ENCODE results near the gene POGK. TPM values are rescaled to one million over a fixed set of nuclear protein-coding genes. Genes with fewer than 3 reads are reported as not detected.

The POGK gene
- total RNA-seq, 1 donor from 2014 or later, result 42.2 TPM

DNA sequence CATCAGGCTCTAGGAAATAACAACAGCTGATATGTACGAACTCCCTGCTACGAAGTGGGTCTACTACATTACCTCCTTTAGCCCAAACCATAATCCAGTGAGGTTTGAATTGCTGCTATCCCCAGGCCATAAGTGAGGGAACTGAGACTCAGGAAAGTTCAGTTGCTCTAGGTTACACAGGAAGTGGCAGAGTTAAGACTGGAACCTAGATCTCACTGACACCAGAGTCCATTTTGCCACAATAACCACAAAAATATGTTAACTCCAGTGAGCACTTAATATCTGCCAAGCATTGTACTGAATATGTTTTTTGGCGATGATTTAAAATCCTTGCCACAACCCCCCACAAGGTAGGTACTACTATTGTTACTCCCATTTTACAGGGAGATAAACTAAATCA is 45.7 kb downstream of the POGK start:
- H3K9me3 Mint-ChIP-seq (ENCODE audit: unreplicated experiment), result no peaks in the 10 kb centered on the region
- H3K36me3 Mint-ChIP-seq (ENCODE audit: low read depth, unreplicated experiment), result no peaks in the 10 kb centered on the region
- H3K4me3 Mint-ChIP-seq (ENCODE audit: unreplicated experiment), result no peak overlapping the region
- peaks cover 3% of the 10 kb centered on the region for H3K27me3 Mint-ChIP-seq (ENCODE audit: unreplicated experiment)
- H3K4me1 Mint-ChIP-seq (ENCODE audit: unreplicated experiment), result peaks cover 5% of the 10 kb centered on the region
- TF ChIP-seq, protein P1, sequence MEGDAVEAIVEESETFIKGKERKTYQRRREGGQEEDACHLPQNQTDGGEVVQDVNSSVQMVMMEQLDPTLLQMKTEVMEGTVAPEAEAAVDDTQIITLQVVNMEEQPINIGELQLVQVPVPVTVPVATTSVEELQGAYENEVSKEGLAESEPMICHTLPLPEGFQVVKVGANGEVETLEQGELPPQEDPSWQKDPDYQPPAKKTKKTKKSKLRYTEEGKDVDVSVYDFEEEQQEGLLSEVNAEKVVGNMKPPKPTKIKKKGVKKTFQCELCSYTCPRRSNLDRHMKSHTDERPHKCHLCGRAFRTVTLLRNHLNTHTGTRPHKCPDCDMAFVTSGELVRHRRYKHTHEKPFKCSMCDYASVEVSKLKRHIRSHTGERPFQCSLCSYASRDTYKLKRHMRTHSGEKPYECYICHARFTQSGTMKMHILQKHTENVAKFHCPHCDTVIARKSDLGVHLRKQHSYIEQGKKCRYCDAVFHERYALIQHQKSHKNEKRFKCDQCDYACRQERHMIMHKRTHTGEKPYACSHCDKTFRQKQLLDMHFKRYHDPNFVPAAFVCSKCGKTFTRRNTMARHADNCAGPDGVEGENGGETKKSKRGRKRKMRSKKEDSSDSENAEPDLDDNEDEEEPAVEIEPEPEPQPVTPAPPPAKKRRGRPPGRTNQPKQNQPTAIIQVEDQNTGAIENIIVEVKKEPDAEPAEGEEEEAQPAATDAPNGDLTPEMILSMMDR (IDR thresholded peaks at IDR 0.05; ENCODE audit: unreplicated experiment), result no peak
- no peak overlapping the region for H3K27ac Mint-ChIP-seq (ENCODE audit: unreplicated experiment)
- DNase-seq (ENCODE audit: low spot score), result no peak

DNA sequence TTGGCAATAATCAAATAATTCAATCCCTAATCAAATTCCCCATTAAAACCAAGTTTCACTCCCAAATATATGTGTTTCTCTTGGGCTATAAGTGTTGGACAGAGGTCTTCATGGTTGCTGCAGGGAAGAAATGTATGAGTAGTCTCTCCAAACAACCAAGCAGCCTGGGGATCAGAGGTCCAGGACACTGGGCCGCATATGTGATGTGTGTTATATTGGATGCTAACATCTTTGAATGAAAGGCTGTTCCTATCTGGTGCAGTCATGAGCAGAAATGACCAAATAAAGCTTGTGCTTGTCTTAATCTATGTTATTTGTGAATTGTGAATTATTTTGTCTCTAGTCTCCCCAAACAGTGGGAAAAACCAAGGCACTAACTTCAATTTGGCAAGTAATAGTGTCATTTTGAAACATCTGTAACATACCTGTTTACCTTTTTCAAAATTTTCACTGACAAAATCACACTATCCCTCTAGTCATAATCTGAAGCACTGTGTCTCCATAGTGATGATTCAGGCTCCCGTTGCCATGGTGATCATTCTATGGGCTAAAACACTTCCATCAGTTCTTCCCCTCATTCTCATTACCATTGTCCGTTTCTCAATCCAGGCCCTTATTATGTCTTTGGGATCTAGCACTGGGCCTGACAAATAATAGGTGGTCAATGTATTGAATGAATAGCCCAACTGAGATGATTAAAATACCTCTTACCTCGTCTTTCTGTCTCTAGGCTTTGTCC is 49.3 kb downstream of the POGK start:
- peaks cover 3% of the 10 kb centered on the region for H3K27me3 Mint-ChIP-seq (ENCODE audit: unreplicated experiment)

DNA sequence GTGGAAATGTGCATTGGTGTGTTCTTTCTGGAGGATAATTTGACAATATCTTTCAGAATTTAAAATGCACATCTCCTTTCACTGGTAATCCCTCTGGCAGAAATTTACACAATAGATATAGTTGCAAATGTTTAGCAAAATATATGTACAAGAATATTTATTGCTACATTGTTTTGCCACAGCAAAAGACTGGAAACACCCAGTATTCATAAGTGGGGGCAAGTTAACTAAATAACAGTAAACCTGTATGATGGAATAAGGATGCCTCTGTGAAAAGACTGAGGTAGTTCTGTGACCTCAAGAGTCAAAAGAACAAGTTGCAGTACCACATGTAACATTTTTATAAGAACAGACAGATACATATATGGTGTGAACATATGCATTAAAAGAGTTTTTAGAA is 50.5 kb downstream of the POGK start:
- TF ChIP-seq, protein P1 (IDR thresholded peaks at IDR 0.05; ENCODE audit: unreplicated experiment), result no peak
- Mint-ChIP-seq H3K36me3 (ENCODE audit: low read depth, unreplicated experiment) (no peaks in the 10 kb centered on the region), H3K27me3 (ENCODE audit: unreplicated experiment) (no peaks in the 10 kb centered on the region), H3K4me3 (ENCODE audit: unreplicated experiment) (no peak overlapping the region), H3K9me3 (ENCODE audit: unreplicated experiment) (no peaks in the 10 kb centered on the region), H3K4me1 (ENCODE audit: unreplicated experiment) (peaks cover 2% of the 10 kb centered on the region), H3K27ac (ENCODE audit: unreplicated experiment) (no peak overlapping the region)
- DNase-seq (ENCODE audit: low spot score), result no peak

More for the DNA sequence above, 49.3 kb downstream of the POGK start:
- TF ChIP-seq, protein P1 (IDR thresholded peaks at IDR 0.05; ENCODE audit: unreplicated experiment), result no peak
- Mint-ChIP-seq H3K36me3 (ENCODE audit: low read depth, unreplicated experiment) (no peaks in the 10 kb centered on the region), H3K4me3 (ENCODE audit: unreplicated experiment) (no peak overlapping the region), H3K9me3 (ENCODE audit: unreplicated experiment) (no peaks in the 10 kb centered on the region), H3K27ac (ENCODE audit: unreplicated experiment) (no peak overlapping the region), H3K4me1 (ENCODE audit: unreplicated experiment) (peaks cover 5% of the 10 kb centered on the region)
- DNase-seq (ENCODE audit: low spot score), result no peak

DNA sequence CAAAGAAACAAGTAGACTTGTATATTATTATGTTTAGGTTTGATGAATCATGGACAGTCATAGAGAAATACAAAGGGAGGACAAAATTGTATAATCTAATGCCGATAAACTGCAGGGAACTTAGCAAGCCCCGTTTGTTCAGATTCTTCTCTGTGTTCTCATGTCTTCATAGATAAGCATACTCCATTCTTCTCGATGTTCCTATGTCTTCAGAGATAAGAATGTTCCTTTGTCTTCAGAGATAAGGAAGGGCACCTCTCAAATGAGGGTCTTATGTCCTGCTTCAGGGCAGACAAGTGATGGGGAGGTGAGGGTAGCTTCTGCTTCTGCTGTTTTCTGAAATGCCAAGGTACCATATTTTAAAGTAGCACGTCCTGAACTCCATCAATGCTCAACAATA is 56.5 kb downstream of the POGK start:
- H3K9me3 Mint-ChIP-seq (ENCODE audit: unreplicated experiment), result no peaks in the 10 kb centered on the region
- H3K36me3 Mint-ChIP-seq (ENCODE audit: low read depth, unreplicated experiment), result peaks cover 4% of the 10 kb centered on the region
- TF ChIP-seq, protein P1 (IDR thresholded peaks at IDR 0.05; ENCODE audit: unreplicated experiment), result no peak
- no peak for DNase-seq (ENCODE audit: low spot score)
- H3K27me3 Mint-ChIP-seq (ENCODE audit: unreplicated experiment), result peaks cover 2% of the 10 kb centered on the region
- no peak overlapping the region for H3K27ac Mint-ChIP-seq (ENCODE audit: unreplicated experiment)
- no peak overlapping the region for H3K4me3 Mint-ChIP-seq (ENCODE audit: unreplicated experiment)
- H3K4me1 Mint-ChIP-seq (ENCODE audit: unreplicated experiment), result peaks cover 8% of the 10 kb centered on the region

DNA sequence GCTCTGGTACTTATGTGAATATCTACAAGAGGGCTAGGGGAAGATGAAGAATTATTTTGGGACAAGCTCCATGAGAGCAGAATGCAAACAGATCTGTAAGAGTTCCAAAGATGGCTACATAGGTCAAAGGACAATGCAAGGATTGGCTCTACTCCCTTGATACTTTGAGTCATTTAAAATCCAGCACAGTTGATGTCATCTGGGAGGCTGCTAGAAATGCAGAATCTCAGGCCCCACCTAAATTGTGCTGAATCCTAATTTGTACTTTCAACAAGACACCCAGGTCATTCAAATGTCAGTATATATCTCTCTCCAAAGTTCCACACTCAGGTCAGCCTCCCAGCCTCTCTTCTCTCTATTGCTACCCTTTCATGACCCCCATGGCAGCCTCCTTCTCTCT is 60.5 kb downstream of the POGK start:
- no peak overlapping the region for H3K27ac Mint-ChIP-seq (ENCODE audit: unreplicated experiment)
- DNase-seq (ENCODE audit: low spot score), result no peak
- peaks cover 4% of the 10 kb centered on the region for H3K36me3 Mint-ChIP-seq (ENCODE audit: low read depth, unreplicated experiment)
- H3K27me3 Mint-ChIP-seq (ENCODE audit: unreplicated experiment), result peaks cover 4% of the 10 kb centered on the region
- no peaks in the 10 kb centered on the region for H3K9me3 Mint-ChIP-seq (ENCODE audit: unreplicated experiment)
- H3K4me3 Mint-ChIP-seq (ENCODE audit: unreplicated experiment), result no peak overlapping the region
- TF ChIP-seq, protein P1 (IDR thresholded peaks at IDR 0.05; ENCODE audit: unreplicated experiment), result no peak
- H3K4me1 Mint-ChIP-seq (ENCODE audit: unreplicated experiment), result peaks cover 6% of the 10 kb centered on the region
